Liver (tissue), 9 donors: ENCODE data around the gene DLL1. TPM values are rescaled to one million over a fixed set of nuclear protein-coding genes. Genes with fewer than 3 reads are reported as not detected.

Experiments
- DNase-seq: peaks from one replicate; pipeline ENCODE4 v3.0.0-alpha.2; 2017; ENCODE audit warnings: low spot score
- H3K27ac ChIP-seq, 2 donors: one replicate each; pipeline ENCODE4 v1.7.0; 2013; ENCODE audit warnings: inconsistent platforms in 2 of 2, low read length in 2 of 2, control low read depth in 1 of 2, low read depth in 1 of 2, mild to moderate bottlenecking in 1 of 2
- H3K27me3 ChIP-seq, 4 donors: one replicate each; pipeline versions ENCODE4 v1.6.1 to v1.7.0; 2013; ENCODE audit warnings: low read length in 3 of 4, inconsistent platforms in 1 of 4, mild to moderate bottlenecking in 1 of 4, moderate library complexity in 1 of 4; ENCODE audit not compliant: control insufficient read depth in 4 of 4, insufficient read depth in 4 of 4
- H3K36me3 ChIP-seq, 4 donors: one replicate each; pipeline versions ENCODE4 v1.6.1 to v1.7.0; 2013; ENCODE audit warnings: low read length in 3 of 4, mild to moderate bottlenecking in 3 of 4, low read depth in 1 of 4, moderate library complexity in 1 of 4; ENCODE audit not compliant: control insufficient read depth in 4 of 4, insufficient read depth in 3 of 4
- H3K4me1 ChIP-seq, 4 donors: one replicate each; pipeline versions ENCODE4 v1.6.1 to v1.7.0; 2013; ENCODE audit warnings: low read length in 3 of 4, mild to moderate bottlenecking in 3 of 4, moderate library complexity in 1 of 4; ENCODE audit not compliant: control insufficient read depth in 4 of 4, insufficient read depth in 4 of 4
- H3K4me3 ChIP-seq, 3 donors: one replicate each; pipeline versions ENCODE4 v1.6.1 to v1.7.0; 2013; ENCODE audit warnings: low read length in 3 of 3, control low read depth in 1 of 3, low read depth in 1 of 3, mild to moderate bottlenecking in 1 of 3
- H3K9ac ChIP-seq, 2 donors: one replicate each; pipeline ENCODE4 v1.7.0; 2013; ENCODE audit warnings: low read length in 2 of 2, mild to moderate bottlenecking in 2 of 2, moderate library complexity in 2 of 2, control low read depth in 1 of 2, low read depth in 1 of 2
- H3K9me3 ChIP-seq, 4 donors: one replicate each; pipeline versions ENCODE4 v1.6.1 to v1.7.0; 2013; ENCODE audit warnings: low read length in 3 of 4; ENCODE audit not compliant: control insufficient read depth in 4 of 4
- FOXA1 ChIP-seq: IDR thresholded peaks from 2 replicates; pipeline ENCODE4 v1.6.1; 2016; ENCODE audit warnings: antibody characterized with exemption
- GABPA ChIP-seq, 2 donors: IDR thresholded peaks in 1 of 2; conservative IDR thresholded peaks in 1 of 2; 2 replicates each; pipeline ENCODE4 v1.6.1; 2016; ENCODE audit warnings: antibody characterized with exemption in 2 of 2, mild to moderate bottlenecking in 1 of 2, moderate library complexity in 1 of 2
- HNF4A ChIP-seq, 2 donors: conservative IDR thresholded peaks; 2 replicates each; pipeline ENCODE4 v1.6.1; 2016; ENCODE audit warnings: antibody characterized with exemption in 2 of 2, mild to moderate bottlenecking in 2 of 2
- HNF4G ChIP-seq: IDR thresholded peaks from 2 replicates; pipeline ENCODE4 v1.6.1; 2016; ENCODE audit warnings: antibody characterized with exemption
- NR2F2 ChIP-seq: IDR thresholded peaks from 2 replicates; pipeline ENCODE4 v1.6.1; 2016; ENCODE audit warnings: antibody characterized with exemption
- REST ChIP-seq: IDR thresholded peaks from 2 replicates; pipeline ENCODE4 v1.6.1; 2016; ENCODE audit warnings: antibody characterized with exemption, mild to moderate bottlenecking
- RXRA ChIP-seq, 2 donors: IDR thresholded peaks; 2 replicates each; pipeline ENCODE4 v1.6.1; 2017 to 2018; ENCODE audit warnings: antibody characterized with exemption in 2 of 2, mild to moderate bottlenecking in 1 of 2
- SP1 ChIP-seq: IDR thresholded peaks from 2 replicates; pipeline ENCODE4 v1.6.1; 2018; ENCODE audit warnings: antibody characterized with exemption, mild to moderate bottlenecking
- TAF1 ChIP-seq: conservative IDR thresholded peaks from 2 replicates; pipeline ENCODE4 v1.6.1; 2016; ENCODE audit warnings: antibody characterized with exemption, mild to moderate bottlenecking
- YY1 ChIP-seq: IDR thresholded peaks from 2 replicates; pipeline ENCODE4 v1.6.1; 2016; ENCODE audit warnings: antibody characterized with exemption, mild to moderate bottlenecking
- WGBS: extraction: QIAGEN DNeasy Blood & Tissue Kit; methylation state at CpG from one replicate; pipeline ENCODE4 v1.1.7; 2013; 5-methylcytosine and 5-hydroxymethylcytosine counted together
- polyA plus RNA-seq, 2 donors: library from polyadenylated mRNA; stranded (reverse) in 1 of 2; unstranded in 1 of 2; fragments of 200-250 nt in 1 of 2; fragments of >200 nt in 1 of 2; fragmentation: Nextera tagmentation in 1 of 2; extraction: Ambion mirVana in 1 of 2; gene quantifications; one replicate each; pipeline versions ENCODE4 v1.2.1 to v1.2.3, GENCODE V29; 2013 to 2015
- total RNA-seq, 2 donors: library from RNA; depleted of rRNA; stranded (reverse); fragments of >200 nt; gene quantifications; one replicate each; pipeline ENCODE4 v1.2.3, GENCODE V29; 2014
- TF ChIP-seq, protein P1 (sequence below): IDR thresholded peaks from 2 replicates; pipeline ENCODE4 v1.6.1; 2016; ENCODE audit warnings: antibody characterized with exemption
- donor health status: healthy.
- donor health status: healthy.
- donor health status: healthy.
- donor health status: healthy.
- donor health status: healthy.

The DLL1 gene
- total and polyA plus RNA-seq, 4 donors, result 1.0 to 2.3 (median 1.7) TPM

DNA sequence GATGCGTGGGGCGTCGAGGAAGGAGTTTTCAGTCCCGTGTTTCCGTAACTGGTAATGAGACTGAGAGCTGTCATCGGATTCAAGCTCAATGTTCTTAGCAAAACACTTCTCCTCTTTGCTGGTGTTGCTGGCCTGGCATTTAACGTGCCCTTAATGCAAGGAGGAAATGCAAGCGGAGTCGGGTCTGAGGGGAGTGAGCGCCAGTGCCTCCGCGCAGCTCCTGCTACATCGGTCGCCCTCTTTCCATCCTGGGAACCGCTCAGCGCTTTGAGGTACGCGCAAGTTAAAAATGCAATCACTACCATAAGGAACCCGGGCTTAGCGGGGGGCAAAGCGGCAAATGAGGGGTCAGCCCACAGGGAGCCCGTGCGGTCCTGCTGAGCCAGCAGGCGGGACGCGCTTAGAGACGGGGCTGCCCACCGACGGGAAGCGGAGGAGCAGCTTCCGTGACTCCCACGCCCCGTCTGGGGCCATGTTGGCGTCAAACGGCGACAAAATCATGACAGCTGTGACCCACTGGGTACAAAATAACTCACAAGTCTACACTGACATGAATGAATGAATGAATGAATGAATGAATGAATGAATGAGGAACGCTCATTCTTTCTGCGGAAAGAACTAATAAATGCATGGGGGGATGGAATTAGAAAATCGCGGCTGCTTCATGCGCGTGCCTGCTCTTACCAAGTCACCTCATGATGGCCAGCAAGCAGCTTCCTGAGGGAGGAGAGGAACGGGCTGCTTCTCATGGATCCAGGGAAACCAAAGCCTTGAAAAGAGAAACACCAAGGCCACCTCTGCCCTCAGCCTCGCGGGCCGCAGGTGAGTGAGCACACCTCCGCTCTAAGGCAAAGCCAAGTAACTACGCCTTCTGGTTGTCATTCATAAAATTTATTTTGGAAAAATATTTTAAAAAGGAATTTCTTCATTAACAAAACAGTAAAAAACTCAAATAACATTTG lies 9.3 kb downstream of the DLL1 start (continued):
- TF ChIP-seq REST (no peak), NR2F2 (no peak), FOXA1 (no peak), SP1 (no peak), HNF4G (no peak)
- TF ChIP-seq, protein P1, sequence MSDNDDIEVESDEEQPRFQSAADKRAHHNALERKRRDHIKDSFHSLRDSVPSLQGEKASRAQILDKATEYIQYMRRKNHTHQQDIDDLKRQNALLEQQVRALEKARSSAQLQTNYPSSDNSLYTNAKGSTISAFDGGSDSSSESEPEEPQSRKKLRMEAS, result no peak

DNA sequence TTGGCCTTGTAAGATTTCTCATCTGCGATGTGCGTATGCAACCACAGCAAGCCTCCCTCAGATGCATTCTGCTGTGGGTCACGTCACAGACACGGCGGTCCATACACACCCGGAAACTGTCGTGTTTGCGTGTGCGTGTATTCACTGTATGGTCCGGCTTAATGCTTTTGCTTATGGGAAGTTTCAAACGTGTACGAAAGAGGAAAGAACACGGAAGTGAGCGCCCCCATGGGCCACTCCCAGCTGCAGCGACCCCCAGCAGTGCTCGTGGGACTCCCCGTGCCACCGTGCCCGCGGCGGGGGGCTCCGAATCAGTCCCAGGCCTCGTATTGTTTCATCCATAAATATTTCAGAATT lies 10.2 kb downstream of the DLL1 start:
- Histone ChIP-seq H3K4me1 (peaks cover 0 to 13% (median 6%) of the 10 kb centered on the region in 4 donors), H3K27me3 (peaks cover 0 to 5% (median 0%) of the 10 kb centered on the region in 4 donors), H3K27ac (peak overlapping the region; percentile 20 to 46), H3K9me3 (no peaks in the 10 kb centered on the region), H3K36me3 (peaks cover 0 to 2% (median 0%) of the 10 kb centered on the region in 4 donors), H3K9ac (no peak overlapping the region), H3K4me3 (no peak overlapping the region)
- 69% methylated on average over 23 of the region's 23 CpGs for WGBS
- DNase-seq, result no peak
- TF ChIP-seq TAF1, result no peak
- no peak for TF ChIP-seq REST
- no peak for TF ChIP-seq SP1
- TF ChIP-seq RXRA (IDR thresholded peaks at IDR 0.05), result no peak
- TF ChIP-seq GABPA (IDR thresholded peaks at IDR 0.05 in 1 of 2, conservative IDR thresholded peaks at IDR 0.05 in 1 of 2), result no peak
- TF ChIP-seq YY1, result no peak
- no peak for TF ChIP-seq HNF4A (conservative IDR thresholded peaks at IDR 0.05)
